ENCODE data around the gene BIN2. TPM values are rescaled to one million over a fixed set of nuclear protein-coding genes. Genes with fewer than 3 reads are reported as not detected.
A peak's percentile ranks its signal among the peaks of the same experiment; 100 is the strongest.

BIN2 gene
- total and polyA plus RNA-seq, 2 of the 13 experiments (the other 11 are each of a cell fraction or from before 2014, with no cell fraction given), result not detected

- TF ChIP-seq SNAPC4 (CRISPR knock-in tag; IDR thresholded peaks at IDR 0.05) (peak; percentile 58; the same call in 1 of the 2 replicates), ZNF816 (CRISPR knock-in tag; IDR thresholded peaks at IDR 0.05; ENCODE audit: borderline replicate concordance) (no peak), ZNF205 (CRISPR knock-in tag; IDR thresholded peaks at IDR 0.05) (peak; percentile 72), CTCF (CRISPR knock-in tag; IDR thresholded peaks at IDR 0.05) (peak; percentile 89), NFE2 (CRISPR knock-in tag; IDR thresholded peaks at IDR 0.05) (no peak), TCF12 (IDR thresholded peaks at IDR 0.05) (no peak), TCF12 (CRISPR knock-in tag; IDR thresholded peaks at IDR 0.05) (no peak), RXRA (CRISPR knock-in tag; IDR thresholded peaks at IDR 0.05) (peak; percentile 22; the same call in 1 of the 2 replicates), ZNF713 (CRISPR knock-in tag; IDR thresholded peaks at IDR 0.05) (no peak), JUND (CRISPR knock-in tag; IDR thresholded peaks at IDR 0.05) (peak; percentile 7; the same call in 1 of the 2 replicates), HOXA9 (CRISPR knock-in tag; IDR thresholded peaks at IDR 0.05; ENCODE audit: borderline replicate concordance) (no peak), BCL3 (CRISPR knock-in tag; IDR thresholded peaks at IDR 0.05) (no peak), BORCS8-MEF2B (CRISPR knock-in tag; IDR thresholded peaks at IDR 0.05) (peak; percentile 16; the same call in 1 of the 2 replicates), RBFOX2 (IDR thresholded peaks at IDR 0.05; ENCODE audit: low read depth, low read length) (peak; percentile 48), CC2D1A (CRISPR knock-in tag; IDR thresholded peaks at IDR 0.05) (no peak), POGK (CRISPR knock-in tag; conservative IDR thresholded peaks at IDR 0.05) (no peak), SIX4 (CRISPR knock-in tag; IDR thresholded peaks at IDR 0.05) (no peak), RNF2 (conservative IDR thresholded peaks at IDR 0.05; ENCODE audit: low read depth) (peak; percentile 31; the same call in 1 of the 2 replicates), HNRNPLL (IDR thresholded peaks at IDR 0.05; ENCODE audit: low read depth, low read length, poor library complexity, severe bottlenecking) (peak; percentile 75), ZNF263 (CRISPR knock-in tag; IDR thresholded peaks at IDR 0.05) (no peak)
These were observed 54.6 kb downstream of the BIN2 start (continued) for GRCh38 chr12:51269174-51270066.

All from HepG2 (cell line).